H9 (cell line): ENCODE results near the gene NUP88. TPM values are rescaled to one million over a fixed set of nuclear protein-coding genes. Genes with fewer than 3 reads are reported as not detected.

Experiments used
- DNase-seq: peaks from one replicate; pipeline ENCODE4 v3.0.0-alpha.2; 2017
- H2AFZ ChIP-seq: one replicate; pipeline ENCODE4 v1.6.1; 2013; ENCODE audit warnings: mild to moderate bottlenecking, low read length, control low read depth, moderate library complexity
- H2AK5ac ChIP-seq: 2 replicates; pipeline ENCODE4 v1.6.1; 2013; ENCODE audit warnings: low read length, control low read depth, mixed read lengths; ENCODE audit not compliant: insufficient read length
- H2BK120ac ChIP-seq: one replicate; pipeline ENCODE4 v1.6.1; 2013; ENCODE audit warnings: low read depth, mild to moderate bottlenecking, low read length, control low read depth, inconsistent platforms; ENCODE audit not compliant: poor library complexity, severe bottlenecking
- H2BK12ac ChIP-seq: 2 replicates; pipeline ENCODE4 v1.6.1; 2013; ENCODE audit warnings: low read length, control low read depth, mixed read lengths, low read depth; ENCODE audit not compliant: insufficient read length
- H2BK15ac ChIP-seq: 2 replicates; pipeline ENCODE4 v1.6.1; 2013; ENCODE audit warnings: low read depth, low read length, control low read depth
- H2BK20ac ChIP-seq: one replicate; pipeline ENCODE4 v1.6.1; 2013; ENCODE audit warnings: low read depth, mild to moderate bottlenecking, low read length, control low read depth, inconsistent platforms; ENCODE audit not compliant: poor library complexity, severe bottlenecking
- H2BK5ac ChIP-seq: 2 replicates; pipeline ENCODE4 v1.6.1; 2013; ENCODE audit warnings: low read length, control low read depth, mixed read lengths; ENCODE audit not compliant: insufficient read length
- H3K14ac ChIP-seq: 2 replicates; pipeline ENCODE4 v1.6.1; 2013; ENCODE audit warnings: low read length, control low read depth; ENCODE audit not compliant: insufficient read depth
- H3K18ac ChIP-seq: 2 replicates; pipeline ENCODE4 v1.6.1; 2013; ENCODE audit warnings: low read depth, mild to moderate bottlenecking, mixed read lengths, low read length, control low read depth; ENCODE audit not compliant: insufficient read length
- H3K23ac ChIP-seq: 2 replicates; pipeline ENCODE4 v1.6.1; 2013; ENCODE audit warnings: low read length, control low read depth, mixed read lengths, low read depth; ENCODE audit not compliant: insufficient read length
- H3K23me2 ChIP-seq: 2 replicates; pipeline ENCODE4 v1.6.1; 2013; ENCODE audit warnings: low read depth, mild to moderate bottlenecking, mixed read lengths, low read length, control low read depth; ENCODE audit not compliant: insufficient read length, poor library complexity, severe bottlenecking
- H3K27ac ChIP-seq: 2 replicates; pipeline ENCODE4 v1.5.1; 2013; ENCODE audit warnings: low read length, control low read depth, mixed read lengths, low read depth; ENCODE audit not compliant: insufficient read length
- H3K27me3 ChIP-seq: 2 replicates; pipeline ENCODE4 v1.6.1; 2013; ENCODE audit warnings: low read length, control low read depth, inconsistent platforms; ENCODE audit not compliant: insufficient read depth
- H3K4ac ChIP-seq: 2 replicates; pipeline ENCODE4 v1.6.1; 2013; ENCODE audit warnings: low read depth, mild to moderate bottlenecking, control low read depth, inconsistent platforms, low read length, moderate library complexity
- H3K4me1 ChIP-seq: 2 replicates; pipeline ENCODE4 v1.6.1; 2013; ENCODE audit warnings: low read length, control low read depth, inconsistent platforms; ENCODE audit not compliant: insufficient read depth
- H3K4me2 ChIP-seq: 2 replicates; pipeline ENCODE4 v1.6.1; 2013; ENCODE audit warnings: low read length, control low read depth, mixed read lengths; ENCODE audit not compliant: insufficient read length, insufficient read depth
- H3K56ac ChIP-seq: 2 replicates; pipeline ENCODE4 v1.6.1; 2013; ENCODE audit warnings: low read depth, mild to moderate bottlenecking, mixed read lengths, low read length, control low read depth; ENCODE audit not compliant: insufficient read length
- H3K79me1 ChIP-seq: 2 replicates; pipeline ENCODE4 v1.6.1; 2013; ENCODE audit warnings: low read depth, mild to moderate bottlenecking, moderate library complexity, low read length, control low read depth, inconsistent platforms; ENCODE audit not compliant: insufficient read depth, poor library complexity, severe bottlenecking
- H3K79me2 ChIP-seq: 2 replicates; pipeline ENCODE4 v1.6.1; 2013; ENCODE audit warnings: low read length, control low read depth, inconsistent platforms; ENCODE audit not compliant: insufficient read depth
- H3K9ac ChIP-seq: 2 replicates; pipeline ENCODE4 v1.6.1; 2013; ENCODE audit warnings: low read length, control low read depth, mixed read lengths; ENCODE audit not compliant: insufficient read length; ENCODE audit errors: extremely low read depth
- H3K9me3 ChIP-seq: one replicate; pipeline ENCODE4 v1.6.1; 2013; ENCODE audit warnings: low read depth, low read length, inconsistent platforms; ENCODE audit not compliant: control insufficient read depth
- H3T11ph ChIP-seq: one replicate; pipeline ENCODE4 v1.6.1; 2013; ENCODE audit warnings: mild to moderate bottlenecking, low read length, control low read depth, inconsistent platforms
- H4K20me1 ChIP-seq: one replicate; pipeline ENCODE4 v1.6.1; 2013; ENCODE audit not compliant: control insufficient read depth, insufficient read length, insufficient read depth
- H4K5ac ChIP-seq: 2 replicates; pipeline ENCODE4 v1.6.1; 2013; ENCODE audit warnings: low read depth, mild to moderate bottlenecking, mixed read lengths, low read length, control low read depth; ENCODE audit not compliant: insufficient read length
- H4K8ac ChIP-seq: replicated peaks from 2 replicates; pipeline ENCODE4 v1.6.1; 2013; ENCODE audit warnings: low read length, control low read depth, mixed read lengths, low read depth; ENCODE audit not compliant: insufficient read length
- H4K91ac ChIP-seq: 2 replicates; pipeline ENCODE4 v1.6.1; 2013; ENCODE audit warnings: low read depth, mild to moderate bottlenecking, moderate library complexity, mixed read lengths, low read length, control low read depth; ENCODE audit not compliant: insufficient read length
- H3K27ac Mint-ChIP-seq, 3 experiments: 2 replicates in 2 of 3; 3 replicates in 1 of 3; pipeline ENCODE4 v1.8.0; 2020 to 2021; ENCODE audit warnings: mixed read lengths in 3 of 3, mild to moderate bottlenecking in 1 of 3, moderate library complexity in 1 of 3
- H3K27me3 Mint-ChIP-seq: 2 replicates; pipeline ENCODE4 v1.8.0; 2021; ENCODE audit warnings: low read depth, mild to moderate bottlenecking, moderate library complexity, mixed read lengths
- H3K36me3 Mint-ChIP-seq, 3 experiments: 2 replicates in 2 of 3; 3 replicates in 1 of 3; pipeline ENCODE4 v1.8.0; 2020 to 2021; ENCODE audit warnings: low read depth in 3 of 3, mixed read lengths in 3 of 3; ENCODE audit not compliant: insufficient read depth in 1 of 3
- H3K4me1 Mint-ChIP-seq, 2 experiments: 2 replicates each; pipeline ENCODE4 v1.8.0; 2020; ENCODE audit warnings: mixed read lengths in 2 of 2
- H3K4me3 Mint-ChIP-seq, 2 experiments: 2 replicates in 1 of 2; 3 replicates in 1 of 2; pipeline ENCODE4 v1.8.0; 2020 to 2021; ENCODE audit warnings: mild to moderate bottlenecking in 2 of 2, mixed read lengths in 2 of 2, moderate library complexity in 1 of 2
- H3K9me3 Mint-ChIP-seq, 2 experiments: 2 replicates in 1 of 2; 3 replicates in 1 of 2; pipeline ENCODE4 v1.8.0; 2020; ENCODE audit warnings: mild to moderate bottlenecking in 2 of 2, mixed read lengths in 2 of 2, moderate library complexity in 1 of 2
- WGBS: extraction: QIAGEN DNeasy Blood & Tissue Kit; methylation state at CpG from one replicate; pipeline ENCODE4 v1.1.7; 2013; ENCODE audit warnings: missing lambda C conversion rate, low lambda C conversion rate, mixed read lengths; ENCODE audit not compliant: insufficient read length; ENCODE audit errors: extremely low coverage; 5-methylcytosine and 5-hydroxymethylcytosine counted together
- total RNA-seq: library from RNA; stranded (reverse); gene quantifications from 2 replicates; pipeline ENCODE4 v1.2.1, GENCODE V29; 2021
- TF ChIP-seq, protein P1 (sequence below): fragments of 200-600 bp; sonication (generic); conservative IDR thresholded peaks from 3 replicates; pipeline ENCODE4 v1.8.0; 2021; ENCODE audit warnings: antibody characterized with exemption, mild to moderate bottlenecking

NUP88 gene
- total RNA-seq, 1 experiment from 2014 or later = 98.2 TPM

DNA sequence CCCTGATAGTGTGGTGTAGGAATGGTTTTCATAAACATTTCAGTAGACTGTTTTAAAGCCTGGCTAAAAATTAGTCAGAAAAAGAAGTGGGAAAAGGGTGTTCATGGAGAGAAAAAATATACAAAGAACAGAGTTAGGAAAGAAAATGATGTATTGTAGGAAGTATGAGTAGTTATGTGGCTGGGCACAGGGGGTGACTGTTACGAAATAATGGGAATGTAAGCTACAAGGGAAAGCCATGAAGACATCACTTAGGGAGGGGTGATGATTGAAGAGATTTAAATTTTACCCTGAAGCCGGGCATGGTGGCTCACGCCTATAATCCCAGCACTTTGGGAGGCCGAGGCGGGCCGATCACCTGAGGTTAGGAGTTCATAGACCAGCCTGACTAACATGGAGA, 55.3 kb downstream of the NUP88 start:
- TF ChIP-seq, protein P1, sequence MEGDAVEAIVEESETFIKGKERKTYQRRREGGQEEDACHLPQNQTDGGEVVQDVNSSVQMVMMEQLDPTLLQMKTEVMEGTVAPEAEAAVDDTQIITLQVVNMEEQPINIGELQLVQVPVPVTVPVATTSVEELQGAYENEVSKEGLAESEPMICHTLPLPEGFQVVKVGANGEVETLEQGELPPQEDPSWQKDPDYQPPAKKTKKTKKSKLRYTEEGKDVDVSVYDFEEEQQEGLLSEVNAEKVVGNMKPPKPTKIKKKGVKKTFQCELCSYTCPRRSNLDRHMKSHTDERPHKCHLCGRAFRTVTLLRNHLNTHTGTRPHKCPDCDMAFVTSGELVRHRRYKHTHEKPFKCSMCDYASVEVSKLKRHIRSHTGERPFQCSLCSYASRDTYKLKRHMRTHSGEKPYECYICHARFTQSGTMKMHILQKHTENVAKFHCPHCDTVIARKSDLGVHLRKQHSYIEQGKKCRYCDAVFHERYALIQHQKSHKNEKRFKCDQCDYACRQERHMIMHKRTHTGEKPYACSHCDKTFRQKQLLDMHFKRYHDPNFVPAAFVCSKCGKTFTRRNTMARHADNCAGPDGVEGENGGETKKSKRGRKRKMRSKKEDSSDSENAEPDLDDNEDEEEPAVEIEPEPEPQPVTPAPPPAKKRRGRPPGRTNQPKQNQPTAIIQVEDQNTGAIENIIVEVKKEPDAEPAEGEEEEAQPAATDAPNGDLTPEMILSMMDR = no peak
- Histone ChIP-seq H2BK15ac (no peak overlapping the region), H2BK12ac (no peak overlapping the region), H4K8ac (no peak overlapping the region), H2BK20ac (no peak overlapping the region), H3K4me2 (no peak overlapping the region), H3K18ac (no peak overlapping the region), H3K79me2 (no peaks in the 10 kb centered on the region), H3K9ac (no peak overlapping the region), H3K23me2 (no peaks in the 10 kb centered on the region), H3K27me3 (no peaks in the 10 kb centered on the region), H3K79me1 (no peaks in the 10 kb centered on the region), H3K27ac (no peak overlapping the region), H2AFZ (no peak overlapping the region), H3K56ac (no peak overlapping the region), H3K9me3 (no peaks in the 10 kb centered on the region), H3K14ac (no peak overlapping the region), H3K4me1 (peaks cover 3% of the 10 kb centered on the region; the same call in 1 of the 2 replicates), H4K91ac (no peak overlapping the region), H2BK5ac (no peak overlapping the region), H4K20me1 (no peaks in the 10 kb centered on the region), H3T11ph (no peak overlapping the region), H2BK120ac (no peak overlapping the region), H3K4ac (no peak overlapping the region), H4K5ac (no peak overlapping the region), H2AK5ac (no peak overlapping the region), H3K23ac (no peak overlapping the region)
- no peak overlapping the region for H3K4me3 Mint-ChIP-seq
- WGBS = no CpG with 5 or more reads among the region's 6 CpGs
- DNase-seq = no peak
- peaks cover 24 to 31% of the 10 kb centered on the region in 2 experiments for H3K4me1 Mint-ChIP-seq
- no peaks in the 10 kb centered on the region for H3K27me3 Mint-ChIP-seq
- no peaks in the 10 kb centered on the region for H3K9me3 Mint-ChIP-seq
- H3K27ac Mint-ChIP-seq = peak overlapping the region in 1 of 3 experiments; percentile 58; a peak in 2 of 7 replicates
- peaks cover 15 to 54% (median 35%) of the 10 kb centered on the region in 3 experiments; a peak in 6 of 7 replicates for H3K36me3 Mint-ChIP-seq
